AG04450 (cell line): ENCODE results near the gene SCD. TPM values are rescaled to one million over a fixed set of nuclear protein-coding genes. Genes with fewer than 3 reads are reported as not detected.

ENCODE experiments used
- CTCF ChIA-PET: fragments of 300-600, 350-600 bp; formaldehyde crosslinking; extraction: SDS; loops from one replicate; lab custom pipeline; 2022; ENCODE audit warnings: antibody characterized with exemption, inconsistent platforms; lab: Charles Lee
- POLR2A ChIA-PET: fragments of 350-600 bp; formaldehyde crosslinking; extraction: SDS; loops from one replicate; lab custom pipeline; 2021; ENCODE audit warnings: antibody characterized with exemption, inconsistent platforms; lab: Yijun Ruan, JAX
- DNase-seq: peaks from one replicate; pipeline ENCODE4 v3.0.0-alpha.2; 2011; ENCODE audit warnings: low read depth, low spot score
- H3K27ac ChIP-seq: one replicate; pipeline ENCODE4 v1.5.1; 2012; ENCODE audit warnings: low read depth, low read length, control low read depth
- H3K27me3 ChIP-seq: one replicate; pipeline ENCODE4 v1.6.0; 2012; ENCODE audit warnings: low read length; ENCODE audit not compliant: control insufficient read depth, insufficient read depth
- H3K4me3 ChIP-seq: 2 replicates; pipeline ENCODE4 v1.5.1; 2011; ENCODE audit warnings: mild to moderate bottlenecking, low read depth, low read length, control low read depth
- H3K9me3 ChIP-seq: 2 replicates; pipeline ENCODE4 v1.5.1; 2012; ENCODE audit warnings: low read length; ENCODE audit not compliant: control insufficient read depth, insufficient read depth
- CTCF ChIP-seq: IDR thresholded peaks from 2 replicates; pipeline ENCODE4 v1.5.1; 2011; ENCODE audit warnings: low read depth, low read length, control low read depth, inconsistent platforms
- polyA plus RNA-seq: library from polyadenylated mRNA; depleted of rRNA; stranded (reverse); fragments of >200 nt; gene quantifications from 2 replicates; pipeline ENCODE4 v1.2.3, GENCODE V29; 2011

Gene SCD
- polyA plus RNA-seq, 1 experiment: 148 TPM

- POLR2A ChIA-PET: interaction anchor here (0.8 to 1.3 kb wide), 2 partner anchors 24 to 542 kb away, joined by 3 to 5 read pairs; partner anchors contain the start of genes SCD and SLF2
- no peak for TF ChIP-seq CTCF
- Histone ChIP-seq H3K27me3 (no peaks in the 10 kb centered on the region), H3K4me3 (no peak overlapping the region), H3K27ac (peak overlapping the region; percentile 47), H3K9me3 (no peaks in the 10 kb centered on the region)
- peak; percentile 37 for DNase-seq
- CTCF ChIA-PET: interaction anchor here (0.9 to 2.0 kb wide), 2 partner anchors 63 to 165 kb away, joined by 4 to 11 read pairs; partner anchors contain the start of gene HIF1AN
Observed at GRCh38 chr10:100370714-100371481, 23.9 kb downstream of the SCD start.

GRCh38 chr10:100371482-100372027 is 24.5 kb downstream of the SCD start:
- TF ChIP-seq CTCF: no peak
- peak overlapping the region; percentile 47 for H3K27ac ChIP-seq
- no peaks in the 10 kb centered on the region for H3K27me3 ChIP-seq
- no peak for DNase-seq
- no peak overlapping the region for H3K4me3 ChIP-seq
- POLR2A ChIA-PET: interaction anchor here (1.3 kb wide), 1 partner anchor 25 kb away, joined by 5 read pairs; the partner anchor contains the start of gene SCD
- CTCF ChIA-PET: interaction anchor here (2.0 kb wide), 1 partner anchor 63 kb away, joined by 11 read pairs; no protein-coding TSS in a partner anchor
- H3K9me3 ChIP-seq: no peaks in the 10 kb centered on the region

- TF ChIP-seq CTCF: no peak
- ChIA-PET POLR2A (interaction anchor here (0.7 to 2.0 kb wide), 10 partner anchors 8 to 506 kb away, joined by 3 to 38 read pairs (median 4); partner anchors contain the start of genes BLOC1S2, HIF1AN and SCD), CTCF (interaction anchor here (0.6 to 1.7 kb wide), 9 partner anchors 26 to 941 kb away, joined by 3 to 9 read pairs (median 4); partner anchors contain the start of genes BLOC1S2, HIF1AN and SCD)
Observed at GRCh38 chr10:100372415-100373297, 25.6 kb downstream of the SCD start.

GRCh38 chr10:100373298-100374199 is 26.5 kb downstream of the SCD start:
- Histone ChIP-seq H3K9me3 (no peaks in the 10 kb centered on the region), H3K27me3 (no peaks in the 10 kb centered on the region), H3K4me3 (peak overlapping the region; percentile 74), H3K27ac (peak overlapping the region; percentile 100)
- POLR2A ChIA-PET: interaction anchor here (0.6 to 2.0 kb wide), 12 partner anchors 9 to 505 kb away, joined by 3 to 38 read pairs (median 4); partner anchors contain the start of genes BLOC1S2, HIF1AN and SCD
- DNase-seq: peak; percentile 98
- CTCF ChIA-PET: interaction anchor here (0.6 to 1.7 kb wide), 12 partner anchors 26 to 942 kb away, joined by 3 to 9 read pairs (median 4); partner anchors contain the start of genes BLOC1S2, HIF1AN and SCD
- no peak for TF ChIP-seq CTCF

More at GRCh38 chr10:100372415-100373297, 25.6 kb downstream of the SCD start:
- Histone ChIP-seq H3K9me3 (no peaks in the 10 kb centered on the region), H3K4me3 (peak overlapping the region; percentile 55), H3K27me3 (no peaks in the 10 kb centered on the region), H3K27ac (peak overlapping the region; percentile 100)
- DNase-seq: no peak
